HepG2 (cell line): ENCODE results near the gene TALDO1. TPM values are rescaled to one million over a fixed set of nuclear protein-coding genes. Genes with fewer than 3 reads are reported as not detected.

Experiments
- CEBPG ChIP-seq: IDR thresholded peaks from 2 replicates; pipeline ENCODE4 v1.6.1; 2016
- HNRNPK ChIP-seq: fragments of 200-400 bp; formaldehyde crosslinking; IDR thresholded peaks from 2 replicates; pipeline ENCODE4 v1.6.1; 2018; ENCODE audit warnings: low read length, low read depth, moderate library complexity, mild to moderate bottlenecking; ENCODE audit not compliant: poor library complexity, severe bottlenecking
- IRF9 ChIP-seq: sonication (generic); formaldehyde crosslinking; IDR thresholded peaks from 2 replicates; pipeline ENCODE4 v1.8.0; 2022; ENCODE audit warnings: missing genetic modification reagents, mild to moderate bottlenecking, borderline replicate concordance
- KAT7 ChIP-seq: IDR thresholded peaks from 2 replicates; pipeline ENCODE4 v1.6.1; 2018; ENCODE audit warnings: borderline replicate concordance, missing compliant biosample characterization
- KDM5A ChIP-seq: fragments of 200-600 bp; sonication (generic); IDR thresholded peaks from 2 replicates; pipeline ENCODE4 v1.7.0; 2018; ENCODE audit warnings: antibody characterized with exemption, mild to moderate bottlenecking, low read length, borderline replicate concordance
- NR0B2 ChIP-seq: sonication (generic); formaldehyde crosslinking; IDR thresholded peaks from 2 replicates; pipeline ENCODE4 v1.4.0; 2020; ENCODE audit warnings: mild to moderate bottlenecking, missing genetic modification reagents
- RBAK ChIP-seq: sonication (generic); formaldehyde crosslinking; IDR thresholded peaks from 2 replicates; pipeline ENCODE4 v1.5.1; 2020; ENCODE audit warnings: mild to moderate bottlenecking, missing genetic modification reagents
- REST ChIP-seq, 2 experiments: IDR thresholded peaks; 2 replicates each; pipeline ENCODE4 v1.6.1; 2011 to 2012; ENCODE audit warnings: low read length in 2 of 2, borderline replicate concordance in 1 of 2, low read depth in 1 of 2, mild to moderate bottlenecking in 1 of 2, moderate library complexity in 1 of 2
- SSRP1 ChIP-seq: IDR thresholded peaks from 2 replicates; pipeline ENCODE4 v1.6.1; 2016; ENCODE audit warnings: control low read depth
- TAF1 ChIP-seq: sonication (generic); formaldehyde crosslinking; IDR thresholded peaks from 2 replicates; pipeline ENCODE4 v1.4.0; 2020; ENCODE audit warnings: missing genetic modification reagents
- ZBTB7A ChIP-seq: sonication (generic); formaldehyde crosslinking; IDR thresholded peaks from 2 replicates; pipeline ENCODE4 v1.8.0; 2022; ENCODE audit warnings: mild to moderate bottlenecking, missing genetic modification reagents
- ZMYM4 ChIP-seq: sonication (generic); formaldehyde crosslinking; IDR thresholded peaks from 2 replicates; pipeline ENCODE4 v1.8.1; 2023; ENCODE audit warnings: mild to moderate bottlenecking, missing genetic modification reagents
- ZNF142 ChIP-seq: sonication (generic); formaldehyde crosslinking; IDR thresholded peaks from 2 replicates; pipeline ENCODE4 v1.4.0; 2020; ENCODE audit warnings: missing genetic modification reagents
- ZNF329 ChIP-seq: sonication (generic); formaldehyde crosslinking; IDR thresholded peaks from 2 replicates; pipeline ENCODE4 v1.9.0; 2021; ENCODE audit warnings: low read depth, mild to moderate bottlenecking, missing genetic modification reagents
- ZNF816 ChIP-seq: sonication (generic); formaldehyde crosslinking; IDR thresholded peaks from 2 replicates; pipeline ENCODE4 v1.8.0; 2022; ENCODE audit warnings: missing genetic modification reagents, mild to moderate bottlenecking, borderline replicate concordance
- polyA plus RNA-seq, 8 experiments: library from polyadenylated mRNA; depleted of rRNA in 3 of 8; stranded (reverse) in 7 of 8; unstranded in 1 of 8; fragments of >200 nt; fragmentation: Illumina TruSeq in 4 of 8; extraction: Trizol in 4 of 8; gene quantifications; 2 replicates each; pipeline versions ENCODE4 v1.2.1 to v1.2.3, GENCODE V29; 2011 to 2016; ENCODE audit warnings: low read depth in 4 of 8, missing spikeins in 1 of 8, mixed read lengths in 1 of 8; ENCODE audit not compliant: insufficient read depth in 1 of 8
- total RNA-seq, 5 experiments: library from RNA; depleted of rRNA; stranded (reverse); fragments of >200 nt; fragmentation: Illumina TruSeq; extraction: Trizol; gene quantifications; 2 replicates each; pipeline ENCODE4 v1.2.3, GENCODE V29; 2016; ENCODE audit warnings: low read depth in 1 of 5

The TALDO1 gene
- total and polyA plus RNA-seq, 2 of the 13 experiments (the other 11 are each of a cell fraction or from before 2014, with no cell fraction given), result 107 to 240 TPM

GRCh38 chr11:810040-810567, 62.8 kb downstream of the TALDO1 start (continued):
- TF ChIP-seq REST (IDR thresholded peaks at IDR 0.05; ENCODE audit: borderline replicate concordance in 1 of 2, low read depth in 1 of 2, low read length in 2 of 2) (no peak), RBAK (CRISPR knock-in tag) (no peak), ZBTB7A (peak; percentile 58; the same call in 1 of the 2 replicates), KDM5A (peak; percentile 40), TAF1 (CRISPR knock-in tag) (no peak; the same call in 1 of the 2 replicates), IRF9 (CRISPR knock-in tag) (peak; percentile 66; the same call in 1 of the 2 replicates), SSRP1 (0 out of 2 replicates have a peak, but pooled peaks have one; percentile 27), HNRNPK (peak; percentile 46), ZNF142 (no peak), ZNF329 (CRISPR knock-in tag) (0 out of 2 replicates have a peak, but pooled peaks have one; percentile 6), ZNF816 (0 out of 2 replicates have a peak, but pooled peaks have one; percentile 32), CEBPG (CRISPR knock-in tag) (no peak), KAT7 (CRISPR knock-in tag) (0 out of 2 replicates have a peak, but pooled peaks have one; percentile 5), ZMYM4 (CRISPR knock-in tag) (peak; percentile 31; the same call in 1 of the 2 replicates), NR0B2 (CRISPR knock-in tag) (peak; percentile 78)
